ENCODE results near the gene ANKRD9.
"Not testable (repeated sequence)": the region's sequence is repeated elsewhere in the genome, so short reads cannot be mapped to it uniquely, and the experiment has no call there.

The ANKRD9 gene

GRCh38 chr14:102551995-102552705, 42.6 kb upstream of the ANKRD9 start:
- TF ChIP-seq CTCF (IDR thresholded peaks at IDR 0.05), result no peak
- Histone ChIP-seq H3K4me3 (no peak overlapping the region), H3K27ac (no peak overlapping the region)
- DNase-seq (ENCODE audit: low spot score), result no peak

- not testable (repeated sequence) for H3K27ac ChIP-seq; DNase-seq (ENCODE audit: low spot score); H3K4me3 ChIP-seq
Measured at GRCh38 chr14:102550927-102551401, 41.4 kb upstream of the ANKRD9 start.

- no peak for TF ChIP-seq CTCF (IDR thresholded peaks at IDR 0.05)
- Histone ChIP-seq H3K27ac (no peak overlapping the region), H3K4me3 (no peak overlapping the region)
- DNase-seq (ENCODE audit: low spot score), result no peak
Measured at GRCh38 chr14:102548616-102549240, 39.2 kb upstream of the ANKRD9 start.

GRCh38 chr14:102545461-102546265, 36.1 kb upstream of the ANKRD9 start:
- no peak for TF ChIP-seq CTCF (IDR thresholded peaks at IDR 0.05)
- H3K27ac ChIP-seq, result no peak overlapping the region
- H3K4me3 ChIP-seq, result no peak overlapping the region
- no peak for DNase-seq (ENCODE audit: low spot score)

- no peak for TF ChIP-seq CTCF (IDR thresholded peaks at IDR 0.05)
- Histone ChIP-seq H3K4me3 (peak overlapping the region; percentile 59), H3K27ac (no peak overlapping the region)
- DNase-seq (ENCODE audit: low spot score), result no peak
Measured at GRCh38 chr14:102544747-102545460, 35.3 kb upstream of the ANKRD9 start.

- Histone ChIP-seq H3K27ac (no peak overlapping the region), H3K4me3 (peak overlapping the region; percentile 59)
- no peak for TF ChIP-seq CTCF (IDR thresholded peaks at IDR 0.05)
- DNase-seq (ENCODE audit: low spot score), result no peak
Measured at GRCh38 chr14:102544046-102544746, 34.6 kb upstream of the ANKRD9 start.
